Measurements from ENCODE around the gene ANKMY1. TPM values are rescaled to one million over a fixed set of nuclear protein-coding genes. Genes with fewer than 3 reads are reported as not detected.

Gene ANKMY1
- total RNA-seq, 1 donor from 2014 or later, result 16.8 TPM

DNA sequence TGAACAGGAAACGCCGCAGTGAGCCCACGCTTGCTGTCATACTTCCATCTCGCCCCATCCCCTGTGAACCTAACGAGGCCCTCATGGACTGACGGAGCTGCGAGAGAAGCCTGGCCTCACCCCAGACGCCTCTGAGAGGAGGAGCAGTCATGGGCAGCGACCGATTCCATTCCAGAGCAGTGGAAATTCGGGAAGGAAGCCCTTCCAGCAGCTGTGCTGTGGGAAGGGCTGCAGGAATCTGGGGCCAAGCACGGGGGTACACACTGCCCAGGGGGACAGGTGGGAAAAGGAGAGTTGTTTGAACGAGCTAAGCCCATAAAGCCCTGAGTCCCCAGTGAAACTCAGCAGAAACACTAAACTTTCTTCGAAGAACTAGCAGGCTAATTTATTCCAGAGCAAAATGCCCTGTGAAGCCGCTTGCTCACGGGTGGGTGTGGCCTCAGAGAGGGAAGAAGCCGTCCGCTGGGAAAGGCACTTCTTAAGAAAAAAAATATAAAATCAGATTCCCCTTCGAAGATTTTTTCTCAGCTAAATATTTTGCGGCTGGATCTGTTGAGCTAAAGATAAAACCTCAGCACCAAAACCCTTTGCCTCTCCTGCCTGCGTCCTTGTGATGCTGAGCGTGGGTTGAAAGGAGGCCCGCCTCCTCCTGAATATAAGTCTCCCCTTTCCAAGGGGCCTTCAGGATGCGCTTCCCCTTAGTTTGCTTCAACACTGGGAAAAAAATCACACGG, 38.2 kb downstream of the ANKMY1 start:
- TF ChIP-seq, protein P1, sequence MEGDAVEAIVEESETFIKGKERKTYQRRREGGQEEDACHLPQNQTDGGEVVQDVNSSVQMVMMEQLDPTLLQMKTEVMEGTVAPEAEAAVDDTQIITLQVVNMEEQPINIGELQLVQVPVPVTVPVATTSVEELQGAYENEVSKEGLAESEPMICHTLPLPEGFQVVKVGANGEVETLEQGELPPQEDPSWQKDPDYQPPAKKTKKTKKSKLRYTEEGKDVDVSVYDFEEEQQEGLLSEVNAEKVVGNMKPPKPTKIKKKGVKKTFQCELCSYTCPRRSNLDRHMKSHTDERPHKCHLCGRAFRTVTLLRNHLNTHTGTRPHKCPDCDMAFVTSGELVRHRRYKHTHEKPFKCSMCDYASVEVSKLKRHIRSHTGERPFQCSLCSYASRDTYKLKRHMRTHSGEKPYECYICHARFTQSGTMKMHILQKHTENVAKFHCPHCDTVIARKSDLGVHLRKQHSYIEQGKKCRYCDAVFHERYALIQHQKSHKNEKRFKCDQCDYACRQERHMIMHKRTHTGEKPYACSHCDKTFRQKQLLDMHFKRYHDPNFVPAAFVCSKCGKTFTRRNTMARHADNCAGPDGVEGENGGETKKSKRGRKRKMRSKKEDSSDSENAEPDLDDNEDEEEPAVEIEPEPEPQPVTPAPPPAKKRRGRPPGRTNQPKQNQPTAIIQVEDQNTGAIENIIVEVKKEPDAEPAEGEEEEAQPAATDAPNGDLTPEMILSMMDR (conservative IDR thresholded peaks at IDR 0.05), result no peak
- Mint-ChIP-seq H3K27me3 (peaks cover 7% of the 10 kb centered on the region), H3K4me3 (peak overlapping the region; percentile 45), H3K9me3 (no peaks in the 10 kb centered on the region), H3K4me1 (ENCODE audit: unreplicated experiment) (peaks cover 8% of the 10 kb centered on the region), H3K27ac (no peak overlapping the region), H3K36me3 (peaks cover 21% of the 10 kb centered on the region)
- peak; percentile 48 for DNase-seq (ENCODE audit: extremely low spot score, unreplicated experiment)

DNA sequence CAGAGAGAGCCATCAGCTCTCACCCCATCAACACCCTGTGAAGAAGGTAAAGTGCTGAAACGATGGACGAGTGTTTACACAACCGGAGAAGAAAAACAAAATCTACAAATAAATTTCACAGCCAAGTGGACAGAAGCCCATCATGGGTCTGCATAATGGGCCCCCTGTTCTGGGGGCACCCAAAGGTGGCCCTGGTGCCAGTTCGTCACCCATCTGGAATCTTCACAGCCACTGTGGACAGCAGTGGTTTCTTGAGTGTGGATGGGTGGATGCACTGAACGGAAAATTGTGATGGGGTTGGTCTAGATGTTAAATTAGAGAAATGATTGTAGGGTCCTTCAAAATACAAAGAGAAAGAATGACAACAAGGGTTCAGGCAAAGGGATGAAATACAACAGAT, 38.8 kb downstream of the ANKMY1 start:
- H3K27me3 Mint-ChIP-seq, result peaks cover 7% of the 10 kb centered on the region
- TF ChIP-seq, protein P1 (conservative IDR thresholded peaks at IDR 0.05), result no peak
- peaks cover 16% of the 10 kb centered on the region for H3K36me3 Mint-ChIP-seq
- H3K9me3 Mint-ChIP-seq, result no peaks in the 10 kb centered on the region
- H3K4me3 Mint-ChIP-seq, result no peak overlapping the region
- H3K27ac Mint-ChIP-seq, result no peak overlapping the region
- peak; percentile 49 for DNase-seq (ENCODE audit: extremely low spot score, unreplicated experiment)
- peaks cover 10% of the 10 kb centered on the region for H3K4me1 Mint-ChIP-seq (ENCODE audit: unreplicated experiment)

DNA sequence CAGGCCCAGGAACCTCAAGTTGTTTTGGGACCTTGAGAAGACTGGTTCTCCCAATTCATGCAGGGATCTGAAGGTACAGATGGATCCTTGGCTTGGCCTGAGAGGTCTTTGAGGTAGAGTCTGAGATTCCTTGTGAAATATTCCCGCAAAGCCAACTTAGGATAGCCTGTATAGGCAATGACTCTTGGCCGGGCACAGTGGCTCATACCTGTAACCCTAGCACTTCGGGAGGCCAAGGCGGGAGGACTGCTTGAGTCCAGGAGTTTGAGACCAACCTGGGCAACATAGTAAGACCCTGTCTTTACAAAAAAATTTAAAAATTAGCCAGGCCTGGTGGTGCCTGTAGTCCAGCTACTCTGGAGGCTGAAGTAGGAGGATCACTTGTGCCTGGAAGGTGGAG, 40.4 kb downstream of the ANKMY1 start:
- Mint-ChIP-seq H3K9me3 (no peaks in the 10 kb centered on the region), H3K4me3 (no peak overlapping the region), H3K36me3 (peaks cover 8% of the 10 kb centered on the region), H3K27me3 (peaks cover 7% of the 10 kb centered on the region), H3K4me1 (ENCODE audit: unreplicated experiment) (peaks cover 12% of the 10 kb centered on the region), H3K27ac (no peak overlapping the region)
- TF ChIP-seq, protein P1 (conservative IDR thresholded peaks at IDR 0.05), result no peak
- DNase-seq (ENCODE audit: extremely low spot score, unreplicated experiment), result no peak

DNA sequence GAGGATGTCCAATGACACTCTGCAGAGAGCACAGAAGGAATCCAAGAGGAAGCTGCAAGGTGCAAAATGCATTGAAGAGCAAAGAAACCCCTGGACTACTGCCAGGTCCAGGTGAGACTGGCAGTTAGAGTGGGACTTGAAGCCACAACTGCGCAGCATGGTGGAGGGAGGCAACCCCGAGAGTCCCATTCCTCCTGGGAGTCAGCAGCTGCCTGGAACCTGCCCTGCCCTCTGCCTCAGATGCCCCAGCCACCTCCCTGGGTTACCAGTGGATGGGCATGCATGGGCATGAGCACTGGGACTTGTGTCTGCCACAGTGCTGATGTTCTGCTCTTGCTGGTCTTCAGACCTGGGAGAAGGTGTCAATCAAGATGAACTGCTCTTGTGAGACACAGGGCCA, 43.2 kb downstream of the ANKMY1 start:
- H3K4me1 Mint-ChIP-seq (ENCODE audit: unreplicated experiment), result peaks cover 8% of the 10 kb centered on the region
- H3K27me3 Mint-ChIP-seq, result no peaks in the 10 kb centered on the region
- H3K9me3 Mint-ChIP-seq, result no peaks in the 10 kb centered on the region
- H3K4me3 Mint-ChIP-seq, result no peak overlapping the region
- no peak overlapping the region for H3K27ac Mint-ChIP-seq
- TF ChIP-seq, protein P1 (conservative IDR thresholded peaks at IDR 0.05), result no peak
- DNase-seq (ENCODE audit: extremely low spot score, unreplicated experiment), result peak; percentile 48
- H3K36me3 Mint-ChIP-seq, result peaks cover 6% of the 10 kb centered on the region

DNA sequence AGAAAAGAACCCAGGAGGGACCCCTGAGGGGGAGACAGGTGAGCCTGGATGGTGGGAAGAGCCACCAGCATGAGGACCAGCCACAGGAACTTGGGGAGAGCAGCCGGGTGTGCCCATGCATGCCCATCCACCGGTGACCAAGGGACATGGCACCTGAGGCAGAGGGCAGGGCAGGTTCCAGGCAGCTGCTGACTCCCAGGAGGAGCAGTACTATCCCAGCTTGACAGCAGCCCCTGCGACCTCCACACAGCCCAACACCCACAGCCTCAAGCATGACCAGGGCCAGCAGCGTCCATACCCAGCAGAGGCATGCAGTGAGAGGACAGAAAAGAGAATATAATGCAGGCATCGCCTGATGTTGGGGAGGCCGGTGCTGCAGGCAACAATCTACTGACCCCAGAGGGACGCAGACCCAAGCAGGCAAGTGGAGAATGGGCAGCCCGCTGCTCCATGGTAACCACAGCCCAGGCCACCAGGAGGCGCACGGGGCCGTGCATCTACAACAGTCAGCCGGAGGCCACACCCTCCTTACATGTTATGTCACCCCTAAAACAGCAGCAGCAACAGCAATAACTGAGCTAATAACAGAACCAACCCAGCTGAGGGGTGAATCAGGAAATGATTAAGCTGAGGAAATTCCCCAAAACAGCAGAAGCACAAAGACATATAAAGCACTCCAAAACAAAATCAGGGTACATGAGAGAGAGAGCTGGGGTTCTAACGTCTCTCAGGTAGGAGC, 44.1 kb downstream of the ANKMY1 start:
- no peaks in the 10 kb centered on the region for H3K9me3 Mint-ChIP-seq
- H3K27ac Mint-ChIP-seq, result no peak overlapping the region
- H3K4me3 Mint-ChIP-seq, result no peak overlapping the region
- peaks cover 4% of the 10 kb centered on the region for H3K4me1 Mint-ChIP-seq (ENCODE audit: unreplicated experiment)
- peak; percentile 83 for DNase-seq (ENCODE audit: extremely low spot score, unreplicated experiment)
- H3K36me3 Mint-ChIP-seq, result peaks cover under 1% of the 10 kb centered on the region
- TF ChIP-seq, protein P1 (conservative IDR thresholded peaks at IDR 0.05), result peak; percentile 89
- H3K27me3 Mint-ChIP-seq, result no peaks in the 10 kb centered on the region
